Fibroblast of the aortic adventitia (primary cell): ENCODE measurements around the gene MARS1. TPM values are rescaled to one million over a fixed set of nuclear protein-coding genes. Genes with fewer than 3 reads are reported as not detected.

Experiments
- DNase-seq: peaks from one replicate; pipeline ENCODE4 v3.0.0-alpha.2; 2010; ENCODE audit warnings: low read depth
- H3K4me3 ChIP-seq: 2 replicates; pipeline ENCODE4 v1.5.1; 2011; ENCODE audit warnings: low read depth, mild to moderate bottlenecking, control low read depth, low read length, moderate library complexity
- total RNA-seq: library from RNA; depleted of rRNA; stranded (reverse); fragments of >200 nt; gene quantifications from 2 replicates; pipeline ENCODE4 v1.2.3, GENCODE V29; 2012; ENCODE audit warnings: low replicate concordance
- TF ChIP-seq, protein P1 (sequence below): IDR thresholded peaks from 2 replicates; pipeline ENCODE4 v1.5.1; 2011; ENCODE audit warnings: mild to moderate bottlenecking, low read length, control low read depth, inconsistent platforms; ENCODE audit not compliant: insufficient read depth

Gene MARS1
- total RNA-seq, 1 donor, result 185 TPM

- DNase-seq, result no peak
- H3K4me3 ChIP-seq, result no peak overlapping the region
- TF ChIP-seq, protein P1, sequence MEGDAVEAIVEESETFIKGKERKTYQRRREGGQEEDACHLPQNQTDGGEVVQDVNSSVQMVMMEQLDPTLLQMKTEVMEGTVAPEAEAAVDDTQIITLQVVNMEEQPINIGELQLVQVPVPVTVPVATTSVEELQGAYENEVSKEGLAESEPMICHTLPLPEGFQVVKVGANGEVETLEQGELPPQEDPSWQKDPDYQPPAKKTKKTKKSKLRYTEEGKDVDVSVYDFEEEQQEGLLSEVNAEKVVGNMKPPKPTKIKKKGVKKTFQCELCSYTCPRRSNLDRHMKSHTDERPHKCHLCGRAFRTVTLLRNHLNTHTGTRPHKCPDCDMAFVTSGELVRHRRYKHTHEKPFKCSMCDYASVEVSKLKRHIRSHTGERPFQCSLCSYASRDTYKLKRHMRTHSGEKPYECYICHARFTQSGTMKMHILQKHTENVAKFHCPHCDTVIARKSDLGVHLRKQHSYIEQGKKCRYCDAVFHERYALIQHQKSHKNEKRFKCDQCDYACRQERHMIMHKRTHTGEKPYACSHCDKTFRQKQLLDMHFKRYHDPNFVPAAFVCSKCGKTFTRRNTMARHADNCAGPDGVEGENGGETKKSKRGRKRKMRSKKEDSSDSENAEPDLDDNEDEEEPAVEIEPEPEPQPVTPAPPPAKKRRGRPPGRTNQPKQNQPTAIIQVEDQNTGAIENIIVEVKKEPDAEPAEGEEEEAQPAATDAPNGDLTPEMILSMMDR, result no peak
These were observed 47.2 kb downstream of the MARS1 start for GRCh38 chr12:57534991-57535543.

DNA sequence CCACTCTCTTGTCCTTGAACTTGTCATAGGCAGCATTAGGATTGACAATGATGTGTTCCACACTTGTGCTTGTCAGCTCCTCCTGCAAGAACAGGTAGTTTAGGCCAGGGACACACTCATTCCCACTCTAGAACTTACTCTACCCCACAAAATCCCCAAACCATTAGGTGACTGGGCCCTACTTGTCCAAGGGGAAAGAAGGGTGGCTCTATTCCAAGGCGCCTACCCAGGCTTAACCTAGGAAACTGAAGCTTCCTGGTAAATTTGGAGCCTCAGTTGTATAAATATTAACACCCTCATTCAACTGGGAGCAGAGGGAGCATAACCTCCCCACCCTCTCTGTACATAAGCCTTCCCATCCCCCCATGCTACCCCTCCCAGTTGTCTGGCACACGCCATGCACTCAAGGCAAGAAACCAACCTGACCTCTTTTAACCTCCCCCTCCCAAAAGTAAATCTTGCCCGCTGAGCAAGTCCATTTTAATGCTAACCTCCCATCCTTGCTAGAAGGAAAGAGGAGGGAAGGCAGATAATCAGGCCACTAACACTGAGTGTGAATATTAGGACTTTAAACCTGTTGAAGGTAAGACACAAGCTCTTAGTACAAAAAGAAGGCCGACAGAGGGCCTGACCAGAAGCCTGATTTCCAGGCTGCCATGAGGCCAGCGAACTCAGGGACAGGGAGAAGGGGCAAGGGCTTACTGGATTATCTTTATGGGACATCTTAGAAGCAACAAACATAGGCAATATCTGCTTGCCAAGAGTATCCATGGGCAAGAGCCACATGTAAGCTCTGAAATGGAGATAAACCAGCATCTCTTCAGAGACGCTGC is 48.1 kb downstream of the MARS1 start:
- H3K4me3 ChIP-seq, result no peak overlapping the region
- DNase-seq, result no peak
- TF ChIP-seq, protein P1, result no peak

DNA sequence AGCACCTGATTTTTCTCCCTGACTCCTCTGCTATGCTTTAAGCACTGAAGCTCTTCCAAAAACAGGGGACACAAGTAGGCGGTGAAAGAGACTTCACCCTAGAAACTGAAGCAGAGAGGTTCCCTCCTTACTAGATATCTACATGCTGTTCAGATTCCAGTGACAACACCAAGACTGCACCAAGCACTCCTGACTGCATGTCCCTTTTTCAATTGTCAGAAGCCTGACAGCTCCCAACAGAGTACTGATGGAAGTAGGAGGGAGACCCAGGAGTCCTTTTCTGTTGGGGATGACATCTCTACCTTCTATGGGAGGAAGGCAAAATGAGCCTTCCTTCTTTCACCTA is 48.7 kb downstream of the MARS1 start:
- TF ChIP-seq, protein P1, result no peak
- H3K4me3 ChIP-seq, result no peak overlapping the region
- DNase-seq, result no peak

DNA sequence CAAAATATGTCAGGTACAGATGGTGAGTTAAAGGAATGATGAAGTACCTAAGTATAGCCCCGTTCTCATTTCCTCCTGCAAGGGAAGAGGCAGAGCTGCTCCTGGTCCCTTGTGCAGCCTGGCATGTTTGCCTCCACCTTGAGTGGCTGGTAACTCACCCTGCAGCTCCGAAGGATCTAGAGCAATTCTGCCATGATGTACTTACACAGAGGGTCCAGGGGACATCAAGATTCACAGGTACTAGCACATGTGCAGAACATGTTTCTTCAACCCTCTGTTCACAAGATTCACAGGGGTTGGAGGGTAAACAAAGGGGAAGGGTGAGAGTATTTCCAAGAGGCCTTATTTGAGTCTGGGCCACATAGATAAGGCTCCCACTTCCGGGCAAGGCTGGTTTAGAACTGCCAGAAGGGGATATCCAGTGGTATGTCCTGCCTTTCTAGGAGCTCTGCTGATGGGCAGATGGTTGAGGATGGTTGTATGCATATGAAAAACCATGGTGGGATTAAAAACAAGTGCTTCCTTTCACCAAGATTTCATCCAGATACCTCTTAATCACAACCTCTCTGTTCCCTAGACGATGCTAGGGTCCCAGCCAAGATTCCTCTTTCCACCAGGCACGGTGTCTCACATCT is 51.4 kb downstream of the MARS1 start:
- no peak overlapping the region for H3K4me3 ChIP-seq
- TF ChIP-seq, protein P1, result no peak

GRCh38 chr12:57541001-57541400 is 53.1 kb downstream of the MARS1 start:
- peak; percentile 50 for DNase-seq
- TF ChIP-seq, protein P1, result no peak
- no peak overlapping the region for H3K4me3 ChIP-seq

More for the DNA sequence above, 51.4 kb downstream of the MARS1 start:
- no peak for DNase-seq

GRCh38 chr12:57541717-57542116 is 53.8 kb downstream of the MARS1 start:
- no peak for DNase-seq
- H3K4me3 ChIP-seq, result no peak overlapping the region
- TF ChIP-seq, protein P1, result no peak
